ENCODE results near the gene YAE1.
A peak's percentile ranks its signal among the peaks of the same experiment; 100 is the strongest.
"Not testable (repeated sequence)": the region's sequence is repeated elsewhere in the genome, so short reads cannot be mapped to it uniquely, and the experiment has no call there.

The YAE1 gene, protein sequence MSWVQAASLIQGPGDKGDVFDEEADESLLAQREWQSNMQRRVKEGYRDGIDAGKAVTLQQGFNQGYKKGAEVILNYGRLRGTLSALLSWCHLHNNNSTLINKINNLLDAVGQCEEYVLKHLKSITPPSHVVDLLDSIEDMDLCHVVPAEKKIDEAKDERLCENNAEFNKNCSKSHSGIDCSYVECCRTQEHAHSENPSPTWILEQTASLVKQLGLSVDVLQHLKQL

DNA sequence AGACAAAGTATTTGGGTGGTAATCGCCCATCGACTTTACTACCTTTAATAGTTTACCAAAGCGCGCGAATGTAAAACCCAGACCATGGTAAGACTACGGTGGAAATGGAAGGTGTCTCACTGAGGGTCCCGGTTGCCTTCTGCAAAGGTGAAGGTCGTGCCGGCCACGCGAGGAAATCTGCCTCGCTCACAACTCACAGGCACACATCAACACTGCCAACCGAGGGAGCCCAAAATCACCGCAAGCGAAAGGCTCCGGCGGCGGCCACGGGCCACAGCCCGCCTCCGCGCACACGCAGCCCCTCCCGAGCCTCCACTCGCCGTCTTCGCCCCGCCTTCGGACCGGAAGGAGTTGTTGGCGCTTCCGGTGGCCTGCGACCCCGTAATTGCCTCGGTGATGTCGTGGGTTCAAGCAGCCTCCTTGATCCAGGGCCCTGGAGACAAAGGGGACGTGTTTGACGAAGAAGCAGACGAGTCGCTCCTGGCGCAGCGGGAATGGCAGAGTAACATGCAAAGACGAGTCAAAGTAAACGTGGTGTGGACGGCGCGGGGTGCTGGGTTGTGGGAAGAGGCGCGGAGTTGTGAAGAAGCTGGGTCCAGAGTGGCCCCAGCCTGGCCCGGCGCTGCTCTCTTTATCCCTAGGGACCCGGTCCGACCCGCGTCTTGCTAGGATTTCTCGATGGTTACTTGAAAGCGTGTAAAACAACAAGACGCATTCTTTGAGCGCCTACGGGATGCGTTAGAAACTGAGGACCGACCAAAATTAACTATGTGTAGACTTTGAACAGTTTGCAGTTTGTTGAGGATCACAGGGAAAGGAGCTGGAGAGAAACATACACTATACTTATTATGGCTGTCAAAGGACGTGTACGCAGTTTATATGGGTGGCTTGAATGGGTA, at the start of gene YAE1:
Gene YAE1 (plus strand): TSS at position 382 of the 899 bp plus-strand sequence. CDS start 15 bp downstream, at position 397.
- peak; percentile 75 for DNase-seq (ENCODE audit: insufficient read length, low spot score)
- FAIRE-seq: peak; percentile 94

- DNase-seq (ENCODE audit: insufficient read length, low spot score): no peak
- FAIRE-seq: no peak
Measured at GRCh38 chr7:39516498-39516897, 49.7 kb upstream of the YAE1 start.

DNA sequence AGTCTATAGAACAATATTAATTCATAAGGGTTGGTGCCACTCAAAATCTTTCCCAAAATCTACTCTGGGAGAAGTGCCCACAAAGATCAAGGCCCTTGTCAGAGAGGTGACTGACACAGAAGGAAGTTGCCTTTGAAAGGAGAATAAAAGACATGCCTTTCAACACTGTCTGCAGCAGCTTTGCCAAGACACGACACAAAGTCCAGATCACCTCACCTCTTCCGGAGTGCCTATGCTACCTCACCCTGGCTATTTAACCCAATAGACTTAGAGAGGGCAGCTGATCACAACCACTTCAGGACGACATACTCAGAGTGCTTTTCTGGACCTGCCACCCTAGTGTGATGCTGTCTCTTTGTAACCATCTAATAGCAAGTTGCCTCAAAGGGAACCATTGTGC, 49.0 kb upstream of the YAE1 start:
- FAIRE-seq (no peak), DNase-seq (ENCODE audit: insufficient read length, low spot score) (no peak)

- no peak for FAIRE-seq
Measured at GRCh38 chr7:39525926-39526325, 40.3 kb upstream of the YAE1 start.

DNA sequence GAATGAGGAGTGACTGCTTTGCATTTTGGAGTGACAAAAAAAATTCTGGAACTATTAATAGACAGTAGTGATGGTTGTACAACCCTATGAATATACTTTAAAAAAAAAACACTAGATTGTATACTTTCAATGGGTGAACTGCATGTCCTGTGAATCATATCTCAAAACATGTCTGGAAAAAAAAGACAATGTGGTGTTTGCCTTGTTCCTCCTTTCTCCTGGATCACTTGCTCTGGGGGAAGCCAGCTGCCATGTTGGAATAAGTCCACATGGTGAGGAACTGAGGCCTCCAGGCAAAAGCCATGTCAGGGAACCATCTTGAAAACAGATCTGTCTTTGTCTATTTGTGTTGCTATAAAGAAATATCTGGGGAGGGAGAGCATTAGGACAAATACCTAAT, 39.5 kb upstream of the YAE1 start:
- FAIRE-seq: no peak
- DNase-seq (ENCODE audit: insufficient read length, low spot score): no peak

More at GRCh38 chr7:39525926-39526325, 40.3 kb upstream of the YAE1 start:
- DNase-seq (ENCODE audit: insufficient read length, low spot score): no peak

GRCh38 chr7:39527296-39527695, 38.9 kb upstream of the YAE1 start:
- DNase-seq (ENCODE audit: insufficient read length, low spot score): no peak
- no peak for FAIRE-seq

GRCh38 chr7:39527951-39528350, 38.3 kb upstream of the YAE1 start:
- FAIRE-seq (no peak), DNase-seq (ENCODE audit: insufficient read length, low spot score) (no peak)

- FAIRE-seq: no peak
- DNase-seq (ENCODE audit: insufficient read length, low spot score): no peak
Measured at GRCh38 chr7:39528849-39529248, 37.4 kb upstream of the YAE1 start.

DNA sequence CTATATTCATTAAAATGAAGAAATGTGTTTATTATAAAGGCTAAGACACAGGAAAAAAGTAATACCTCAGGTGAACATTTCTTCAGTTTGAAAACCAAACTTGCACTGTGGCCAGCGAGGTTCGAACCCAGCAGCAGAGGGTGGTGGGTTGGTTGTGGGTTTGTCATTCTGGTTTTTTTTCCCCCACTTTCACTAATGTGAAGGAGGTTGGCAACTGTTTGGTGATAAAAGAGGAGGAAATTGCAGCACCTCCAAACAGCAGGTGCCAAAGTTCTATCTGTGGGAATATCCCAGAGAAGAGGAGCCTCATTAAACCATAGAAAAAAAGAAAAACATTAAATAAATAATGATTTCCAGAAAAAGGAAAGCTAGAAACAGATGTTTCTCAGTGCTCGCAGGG, 36.6 kb upstream of the YAE1 start:
- no peak for DNase-seq (ENCODE audit: insufficient read length, low spot score)
- FAIRE-seq: no peak

GRCh38 chr7:39530971-39531370, 35.2 kb upstream of the YAE1 start:
- no peak for FAIRE-seq
- no peak for DNase-seq (ENCODE audit: insufficient read length, low spot score)

DNA sequence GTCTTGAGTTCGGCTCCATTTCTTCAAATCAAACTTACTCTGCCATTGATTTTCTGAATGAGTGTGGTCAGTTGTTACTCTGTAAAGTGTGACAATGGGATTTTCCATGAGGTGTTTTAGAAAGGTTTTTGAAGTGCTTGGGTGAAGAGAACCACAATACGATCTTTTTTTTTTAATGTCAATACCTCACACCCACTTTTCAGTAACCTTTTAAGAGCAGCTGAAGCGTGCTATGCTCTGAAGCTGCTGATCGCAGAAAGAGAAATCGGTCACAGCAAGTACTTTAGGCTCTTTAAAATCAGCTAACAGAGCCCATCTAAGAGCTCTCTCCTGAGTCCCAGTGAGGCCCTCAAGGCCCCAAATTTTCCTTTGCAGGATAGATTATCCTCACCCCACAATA, 34.4 kb upstream of the YAE1 start:
- FAIRE-seq: no peak
- DNase-seq (ENCODE audit: insufficient read length, low spot score): no peak

GRCh38 chr7:39532832-39533231, 33.4 kb upstream of the YAE1 start:
- FAIRE-seq (no peak), DNase-seq (ENCODE audit: insufficient read length, low spot score) (no peak)

- no peak for DNase-seq (ENCODE audit: insufficient read length, low spot score)
- FAIRE-seq: no peak
Measured at GRCh38 chr7:39534599-39534998, 31.6 kb upstream of the YAE1 start.

- no peak for FAIRE-seq
- DNase-seq (ENCODE audit: insufficient read length, low spot score): no peak
Measured at GRCh38 chr7:39535064-39535463, 31.1 kb upstream of the YAE1 start.

- FAIRE-seq: no peak
- DNase-seq (ENCODE audit: insufficient read length, low spot score): no peak
Measured at GRCh38 chr7:39535720-39536119, 30.5 kb upstream of the YAE1 start.

DNA sequence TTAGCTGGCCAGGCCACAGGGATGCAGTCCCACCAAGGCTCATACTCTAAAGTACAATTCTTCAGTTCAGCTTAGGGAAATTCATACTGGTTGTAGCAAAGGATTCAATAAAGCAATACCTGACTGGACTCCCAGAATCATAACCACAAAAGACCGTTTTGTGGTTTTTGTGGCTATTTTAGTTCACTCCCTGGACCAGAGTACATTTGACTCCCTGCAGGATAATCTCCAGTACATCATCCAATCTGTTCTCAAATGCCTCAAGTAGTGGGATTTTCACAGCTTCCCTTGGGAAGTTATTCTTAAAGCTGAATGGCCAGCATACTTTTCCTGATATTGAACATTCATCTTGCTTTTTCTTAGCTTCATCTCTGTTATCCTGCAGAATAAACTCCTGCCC, 29.3 kb upstream of the YAE1 start:
- DNase-seq (ENCODE audit: insufficient read length, low spot score) (no peak), FAIRE-seq (no peak)

GRCh38 chr7:39539816-39540215, 26.4 kb upstream of the YAE1 start:
- FAIRE-seq (no peak), DNase-seq (ENCODE audit: insufficient read length, low spot score) (no peak)

GRCh38 chr7:39540320-39540719, 25.9 kb upstream of the YAE1 start:
- no peak for DNase-seq (ENCODE audit: insufficient read length, low spot score)
- no peak for FAIRE-seq

- FAIRE-seq: no peak
- DNase-seq (ENCODE audit: insufficient read length, low spot score): no peak
Measured at GRCh38 chr7:39541511-39541910, 24.7 kb upstream of the YAE1 start.

DNA sequence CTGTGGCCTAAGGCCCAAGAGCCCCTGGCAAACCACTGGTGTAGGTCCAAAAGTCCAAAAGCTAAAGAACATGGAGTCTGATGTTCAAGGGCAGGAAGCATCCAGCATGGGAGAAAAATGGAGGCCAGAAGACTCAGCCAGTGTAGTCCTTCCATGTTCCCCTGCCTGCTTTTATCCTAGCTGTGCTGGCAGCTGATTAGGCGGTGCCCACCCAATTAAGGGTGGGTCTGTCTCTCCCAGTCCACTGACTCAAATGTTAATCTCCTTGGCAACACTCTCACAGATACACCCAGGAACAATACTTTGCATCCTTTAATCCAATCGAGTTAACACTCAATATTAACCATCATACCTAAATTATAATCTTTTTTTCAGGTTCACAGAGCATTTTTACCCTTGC, 21.4 kb upstream of the YAE1 start:
- not testable (repeated sequence) for DNase-seq (ENCODE audit: insufficient read length, low spot score); FAIRE-seq

DNA sequence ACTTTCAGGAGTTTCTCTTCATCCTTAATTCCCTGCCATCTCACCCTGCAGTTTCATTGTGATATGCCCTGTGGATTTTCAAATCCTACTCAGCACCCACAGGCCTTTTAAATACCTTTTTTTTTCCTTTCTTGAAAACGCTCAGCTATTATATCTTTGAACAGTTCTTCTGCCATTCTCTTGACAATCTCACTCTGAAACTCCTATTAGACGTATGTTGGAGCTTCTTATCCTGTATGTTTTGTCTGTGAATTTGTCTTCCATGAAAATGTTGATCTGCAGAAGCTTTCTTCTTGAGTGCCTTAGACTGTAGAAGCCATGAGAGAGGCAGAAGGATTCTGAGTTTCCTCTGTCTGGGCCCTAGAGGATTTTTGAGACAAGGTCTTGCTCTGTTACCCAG, 18.9 kb upstream of the YAE1 start:
- DNase-seq (ENCODE audit: insufficient read length, low spot score) (no peak), FAIRE-seq (no peak)

DNA sequence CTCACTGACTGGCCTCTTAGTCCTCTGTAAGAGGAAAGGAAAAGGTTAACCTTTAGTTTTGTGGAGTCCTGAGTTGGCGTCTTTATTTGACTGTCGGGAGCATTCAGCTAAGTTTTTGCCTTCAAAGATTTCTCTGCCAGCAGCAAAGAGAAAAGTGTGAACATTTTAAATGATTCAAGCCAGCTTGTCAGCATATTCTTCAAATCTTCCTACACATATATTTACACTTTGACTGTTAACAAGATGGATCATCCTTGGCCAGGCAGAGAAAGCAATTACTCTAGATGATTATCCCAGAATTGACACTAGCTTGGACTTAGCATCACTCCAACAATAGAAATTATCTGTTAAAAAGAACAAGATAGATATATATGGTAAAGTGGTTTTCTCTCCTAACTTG, 15.8 kb upstream of the YAE1 start:
- FAIRE-seq (no peak), DNase-seq (ENCODE audit: insufficient read length, low spot score) (no peak)

Measured in GM19239 (cell line).